Measurements from ENCODE around the gene TCFL5. TPM values are rescaled to one million over a fixed set of nuclear protein-coding genes. Genes with fewer than 3 reads are reported as not detected.

The TCFL5 gene
- polyA plus RNA-seq, 2 donors: 2.8 to 3.5 TPM

- H3K36me3 ChIP-seq (ENCODE audit: control insufficient read depth in 2 of 2, insufficient read depth in 2 of 2, low read length in 1 of 2): no peaks in the 10 kb centered on the region
- WGBS, 2 donors: 54 to 66% methylated on average over 10 of the region's 10 CpGs
- no peaks in the 10 kb centered on the region for H3K27me3 ChIP-seq (ENCODE audit: control insufficient read depth in 1 of 2, insufficient read depth in 2 of 2, low read length in 2 of 2)
- H3K27ac ChIP-seq (ENCODE audit: low read depth in 2 of 2, low read length in 1 of 2): no peak overlapping the region
- no peaks in the 10 kb centered on the region for H3K9me3 ChIP-seq (ENCODE audit: control insufficient read depth in 2 of 2, insufficient read depth in 1 of 2, low read depth in 1 of 2, low read length in 1 of 2)
- no peak overlapping the region for H3K4me3 ChIP-seq (ENCODE audit: low read depth in 1 of 2, low read length in 2 of 2)
- H3K4me1 ChIP-seq (ENCODE audit: control insufficient read depth in 2 of 2, insufficient read depth in 2 of 2, low read length in 1 of 2): peaks cover 7 to 13% of the 10 kb centered on the region in 2 donors
Observed at GRCh38 chr20:62831361-62831788, 30.2 kb downstream of the TCFL5 start.

GRCh38 chr20:62830821-62831220 lies 30.8 kb downstream of the TCFL5 start:
- no peaks in the 10 kb centered on the region for H3K27me3 ChIP-seq (ENCODE audit: control insufficient read depth in 1 of 2, insufficient read depth in 2 of 2, low read length in 2 of 2)
- H3K9me3 ChIP-seq (ENCODE audit: control insufficient read depth in 2 of 2, insufficient read depth in 1 of 2, low read depth in 1 of 2, low read length in 1 of 2): no peaks in the 10 kb centered on the region
- H3K4me1 ChIP-seq (ENCODE audit: control insufficient read depth in 2 of 2, insufficient read depth in 2 of 2, low read length in 1 of 2): peaks cover 7 to 14% of the 10 kb centered on the region in 2 donors
- H3K4me3 ChIP-seq (ENCODE audit: low read depth in 1 of 2, low read length in 2 of 2): no peak overlapping the region
- H3K36me3 ChIP-seq (ENCODE audit: control insufficient read depth in 2 of 2, insufficient read depth in 2 of 2, low read length in 1 of 2): no peaks in the 10 kb centered on the region
- H3K27ac ChIP-seq (ENCODE audit: low read depth in 2 of 2, low read length in 1 of 2): no peak overlapping the region
- 79 to 83% methylated on average over 22 of the region's 22 CpGs for WGBS, 2 donors

DNA sequence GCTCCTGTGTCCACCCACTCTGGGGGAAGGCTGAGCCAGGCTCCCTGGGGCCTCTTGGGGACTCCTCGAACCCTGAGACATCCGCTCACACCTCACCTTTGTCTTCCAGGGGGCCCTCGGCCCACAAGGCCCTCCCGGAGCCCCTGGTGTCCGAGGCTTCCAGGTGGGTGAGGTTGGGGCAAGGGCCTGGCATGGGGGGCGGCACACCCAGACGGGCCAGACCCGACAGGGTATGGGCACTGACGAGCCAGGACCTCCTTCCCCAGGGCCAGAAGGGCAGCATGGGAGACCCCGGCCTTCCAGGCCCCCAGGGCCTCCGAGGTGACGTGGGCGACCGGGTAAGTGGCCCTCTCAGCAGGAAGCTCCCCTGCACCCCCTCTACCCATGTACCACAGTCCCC lies 31.4 kb downstream of the TCFL5 start:
- Histone ChIP-seq H3K36me3 (ENCODE audit: control insufficient read depth in 2 of 2, insufficient read depth in 2 of 2, low read length in 1 of 2) (no peaks in the 10 kb centered on the region), H3K4me1 (ENCODE audit: control insufficient read depth in 2 of 2, insufficient read depth in 2 of 2, low read length in 1 of 2) (peaks cover 7 to 16% of the 10 kb centered on the region in 2 donors), H3K9me3 (ENCODE audit: control insufficient read depth in 2 of 2, insufficient read depth in 1 of 2, low read depth in 1 of 2, low read length in 1 of 2) (no peaks in the 10 kb centered on the region), H3K27ac (ENCODE audit: low read depth in 2 of 2, low read length in 1 of 2) (no peak overlapping the region), H3K27me3 (ENCODE audit: control insufficient read depth in 1 of 2, insufficient read depth in 2 of 2, low read length in 2 of 2) (no peaks in the 10 kb centered on the region), H3K4me3 (ENCODE audit: low read depth in 1 of 2, low read length in 2 of 2) (no peak overlapping the region)
- WGBS, 2 donors: 87 to 90% methylated on average over 9 to 14 of the region's 14 CpGs

GRCh38 chr20:62829231-62830230 lies 32.1 kb downstream of the TCFL5 start:
- Histone ChIP-seq H3K9me3 (ENCODE audit: control insufficient read depth in 2 of 2, insufficient read depth in 1 of 2, low read depth in 1 of 2, low read length in 1 of 2) (no peaks in the 10 kb centered on the region), H3K27me3 (ENCODE audit: control insufficient read depth in 1 of 2, insufficient read depth in 2 of 2, low read length in 2 of 2) (no peaks in the 10 kb centered on the region), H3K4me3 (ENCODE audit: low read depth in 1 of 2, low read length in 2 of 2) (no peak overlapping the region), H3K36me3 (ENCODE audit: control insufficient read depth in 2 of 2, insufficient read depth in 2 of 2, low read length in 1 of 2) (no peaks in the 10 kb centered on the region), H3K4me1 (ENCODE audit: control insufficient read depth in 2 of 2, insufficient read depth in 2 of 2, low read length in 1 of 2) (peaks cover 7 to 20% of the 10 kb centered on the region in 2 donors), H3K27ac (ENCODE audit: low read depth in 2 of 2, low read length in 1 of 2) (no peak overlapping the region)
- WGBS, 2 donors: 90 to 92% methylated on average over 31 to 32 of the region's 32 CpGs

- Histone ChIP-seq H3K36me3 (ENCODE audit: control insufficient read depth in 2 of 2, insufficient read depth in 2 of 2, low read length in 1 of 2) (no peaks in the 10 kb centered on the region), H3K4me3 (ENCODE audit: low read depth in 1 of 2, low read length in 2 of 2) (no peak overlapping the region), H3K27me3 (ENCODE audit: control insufficient read depth in 1 of 2, insufficient read depth in 2 of 2, low read length in 2 of 2) (no peaks in the 10 kb centered on the region), H3K27ac (ENCODE audit: low read depth in 2 of 2, low read length in 1 of 2) (no peak overlapping the region), H3K9me3 (ENCODE audit: control insufficient read depth in 2 of 2, insufficient read depth in 1 of 2, low read depth in 1 of 2, low read length in 1 of 2) (no peaks in the 10 kb centered on the region), H3K4me1 (ENCODE audit: control insufficient read depth in 2 of 2, insufficient read depth in 2 of 2, low read length in 1 of 2) (peaks cover 9 to 25% of the 10 kb centered on the region in 2 donors)
- 65 to 72% methylated on average over 27 to 29 of the region's 29 CpGs for WGBS, 2 donors
Observed at GRCh38 chr20:62828511-62829230, 33.0 kb downstream of the TCFL5 start.

DNA sequence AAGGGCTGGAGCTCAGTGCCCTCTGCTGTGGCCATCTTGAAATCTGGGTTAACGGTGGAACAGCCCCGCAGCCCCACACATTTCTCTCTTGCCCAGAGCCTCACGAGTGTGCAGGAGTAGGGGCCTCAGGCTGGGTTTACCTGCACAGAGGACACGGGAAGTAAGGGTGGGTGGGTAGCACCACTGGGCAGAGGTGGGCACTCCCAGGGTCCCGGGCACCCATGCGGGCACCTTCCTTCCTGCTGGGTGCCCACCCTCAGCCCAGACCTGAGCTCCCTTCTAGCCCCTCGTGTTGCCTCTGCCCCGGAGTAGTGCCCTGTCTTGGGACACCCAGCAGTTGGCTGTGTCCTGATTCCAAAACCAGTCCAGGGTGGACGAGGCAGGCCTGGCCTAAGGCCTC lies 33.6 kb downstream of the TCFL5 start:
- Histone ChIP-seq H3K27me3 (ENCODE audit: control insufficient read depth in 1 of 2, insufficient read depth in 2 of 2, low read length in 2 of 2) (no peaks in the 10 kb centered on the region), H3K4me3 (ENCODE audit: low read depth in 1 of 2, low read length in 2 of 2) (no peak overlapping the region), H3K36me3 (ENCODE audit: control insufficient read depth in 2 of 2, insufficient read depth in 2 of 2, low read length in 1 of 2) (no peaks in the 10 kb centered on the region), H3K27ac (ENCODE audit: low read depth in 2 of 2, low read length in 1 of 2) (no peak overlapping the region), H3K9me3 (ENCODE audit: control insufficient read depth in 2 of 2, insufficient read depth in 1 of 2, low read depth in 1 of 2, low read length in 1 of 2) (no peaks in the 10 kb centered on the region), H3K4me1 (ENCODE audit: control insufficient read depth in 2 of 2, insufficient read depth in 2 of 2, low read length in 1 of 2) (peaks cover 9 to 25% of the 10 kb centered on the region in 2 donors)
- 80 to 81% methylated on average over 8 to 9 of the region's 9 CpGs for WGBS, 2 donors

DNA sequence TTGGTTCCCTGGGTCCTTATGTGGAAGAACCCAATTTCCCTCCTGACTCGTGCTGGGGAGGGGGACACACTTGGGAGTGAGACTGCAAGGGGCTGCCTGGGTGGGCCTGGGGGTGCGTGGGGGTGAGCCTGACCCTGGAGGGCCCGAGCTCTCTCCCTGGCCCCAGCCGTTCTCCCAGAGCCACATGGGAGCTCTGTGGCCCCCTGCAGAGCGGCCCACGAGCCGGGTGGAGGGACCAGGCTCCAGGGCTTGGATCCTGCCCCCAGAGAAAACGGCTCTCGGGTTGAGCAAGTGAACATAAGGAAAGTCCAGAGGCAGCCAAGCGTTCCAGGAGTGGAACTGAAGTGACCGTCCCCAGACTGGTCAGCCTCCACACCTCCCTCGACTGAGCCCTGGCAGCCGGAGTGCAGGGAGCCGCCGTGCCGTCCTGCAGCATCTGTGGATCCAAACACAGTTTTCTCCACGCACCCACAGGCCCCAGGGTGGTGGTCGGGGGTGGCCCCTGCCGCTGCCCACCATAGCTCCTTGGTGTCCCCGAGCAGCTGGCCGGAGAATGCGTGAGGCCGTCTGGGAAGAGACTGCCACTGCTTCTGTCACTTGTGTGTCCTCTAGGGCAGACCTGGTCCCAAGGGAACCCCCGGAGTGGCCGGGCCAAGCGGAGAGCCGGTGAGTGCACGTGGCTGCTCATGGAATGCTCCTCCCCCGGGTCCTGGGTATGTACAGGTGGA lies 34.1 kb downstream of the TCFL5 start:
- no peaks in the 10 kb centered on the region for H3K9me3 ChIP-seq (ENCODE audit: control insufficient read depth in 2 of 2, insufficient read depth in 1 of 2, low read depth in 1 of 2, low read length in 1 of 2)
- WGBS, 2 donors: 80% methylated on average over 23 to 29 of the region's 29 CpGs
- H3K36me3 ChIP-seq (ENCODE audit: control insufficient read depth in 2 of 2, insufficient read depth in 2 of 2, low read length in 1 of 2): no peaks in the 10 kb centered on the region
- H3K27me3 ChIP-seq (ENCODE audit: control insufficient read depth in 1 of 2, insufficient read depth in 2 of 2, low read length in 2 of 2): no peaks in the 10 kb centered on the region
- H3K4me3 ChIP-seq (ENCODE audit: low read depth in 1 of 2, low read length in 2 of 2): no peak overlapping the region
- no peak overlapping the region for H3K27ac ChIP-seq (ENCODE audit: low read depth in 2 of 2, low read length in 1 of 2)
- H3K4me1 ChIP-seq (ENCODE audit: control insufficient read depth in 2 of 2, insufficient read depth in 2 of 2, low read length in 1 of 2): peaks cover 9 to 19% of the 10 kb centered on the region in 2 donors

DNA sequence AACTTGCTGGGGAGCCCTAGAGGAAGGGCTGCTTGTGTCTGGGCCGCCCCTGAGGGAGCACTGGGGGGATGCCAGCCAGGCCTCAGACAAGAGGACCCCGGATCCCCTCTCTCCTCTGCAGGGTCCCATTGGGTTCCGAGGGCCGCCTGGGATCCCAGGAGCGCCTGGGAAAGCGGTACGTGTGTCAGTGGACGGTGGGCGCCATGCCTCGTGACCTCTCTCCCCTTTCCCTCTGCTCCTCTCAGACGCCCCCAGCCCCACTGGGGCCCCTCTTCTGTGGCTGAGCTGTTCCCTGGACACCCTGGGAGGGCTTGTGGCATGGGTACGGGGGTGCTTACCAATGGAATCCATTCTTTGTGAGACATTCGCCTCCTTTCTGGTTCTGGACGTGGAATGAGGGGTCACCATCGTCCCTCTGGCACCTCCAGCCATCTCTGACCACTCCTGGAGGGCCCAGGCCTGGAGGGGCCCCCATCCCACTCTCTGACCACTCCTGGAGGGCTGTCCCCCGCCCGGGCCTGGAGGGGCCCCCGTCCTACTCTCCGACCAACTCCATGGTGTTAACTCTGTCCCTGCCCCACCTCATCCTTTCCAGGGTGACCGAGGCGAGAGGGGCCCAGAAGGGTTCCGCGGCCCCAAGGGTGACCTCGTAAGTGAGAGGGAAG lies 34.8 kb downstream of the TCFL5 start:
- Histone ChIP-seq H3K4me3 (ENCODE audit: low read depth in 1 of 2, low read length in 2 of 2) (no peak overlapping the region), H3K27ac (ENCODE audit: low read depth in 2 of 2, low read length in 1 of 2) (no peak overlapping the region), H3K9me3 (ENCODE audit: control insufficient read depth in 2 of 2, insufficient read depth in 1 of 2, low read depth in 1 of 2, low read length in 1 of 2) (no peaks in the 10 kb centered on the region), H3K4me1 (ENCODE audit: control insufficient read depth in 2 of 2, insufficient read depth in 2 of 2, low read length in 1 of 2) (peaks cover 4 to 13% of the 10 kb centered on the region in 2 donors), H3K36me3 (ENCODE audit: control insufficient read depth in 2 of 2, insufficient read depth in 2 of 2, low read length in 1 of 2) (no peaks in the 10 kb centered on the region), H3K27me3 (ENCODE audit: control insufficient read depth in 1 of 2, insufficient read depth in 2 of 2, low read length in 2 of 2) (no peaks in the 10 kb centered on the region)
- 89 to 93% methylated on average over 24 of the region's 24 CpGs for WGBS, 2 donors
